ENCODE data around the gene NAALADL2. TPM values are rescaled to one million over a fixed set of nuclear protein-coding genes. Genes with fewer than 3 reads are reported as not detected.

NAALADL2 gene
- total RNA-seq, 1 donor from 2014 or later, result 12.5 TPM

- H3K27me3 ChIP-seq, result no peaks in the 10 kb centered on the region
- H3K36me3 ChIP-seq, result no peaks in the 10 kb centered on the region
- H3K4me3 ChIP-seq, result no peak overlapping the region
- H3K9me3 ChIP-seq, result no peaks in the 10 kb centered on the region
- H3K27ac ChIP-seq, result no peak overlapping the region
- DNase-seq (ENCODE audit: extremely low spot score in 2 of 2), result no peak
- no peaks in the 10 kb centered on the region for H3K4me1 ChIP-seq
- intact Hi-C loops (cut with DNase I), result no loop called here
- TF ChIP-seq, protein P1, sequence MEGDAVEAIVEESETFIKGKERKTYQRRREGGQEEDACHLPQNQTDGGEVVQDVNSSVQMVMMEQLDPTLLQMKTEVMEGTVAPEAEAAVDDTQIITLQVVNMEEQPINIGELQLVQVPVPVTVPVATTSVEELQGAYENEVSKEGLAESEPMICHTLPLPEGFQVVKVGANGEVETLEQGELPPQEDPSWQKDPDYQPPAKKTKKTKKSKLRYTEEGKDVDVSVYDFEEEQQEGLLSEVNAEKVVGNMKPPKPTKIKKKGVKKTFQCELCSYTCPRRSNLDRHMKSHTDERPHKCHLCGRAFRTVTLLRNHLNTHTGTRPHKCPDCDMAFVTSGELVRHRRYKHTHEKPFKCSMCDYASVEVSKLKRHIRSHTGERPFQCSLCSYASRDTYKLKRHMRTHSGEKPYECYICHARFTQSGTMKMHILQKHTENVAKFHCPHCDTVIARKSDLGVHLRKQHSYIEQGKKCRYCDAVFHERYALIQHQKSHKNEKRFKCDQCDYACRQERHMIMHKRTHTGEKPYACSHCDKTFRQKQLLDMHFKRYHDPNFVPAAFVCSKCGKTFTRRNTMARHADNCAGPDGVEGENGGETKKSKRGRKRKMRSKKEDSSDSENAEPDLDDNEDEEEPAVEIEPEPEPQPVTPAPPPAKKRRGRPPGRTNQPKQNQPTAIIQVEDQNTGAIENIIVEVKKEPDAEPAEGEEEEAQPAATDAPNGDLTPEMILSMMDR (IDR thresholded peaks at IDR 0.05), result no peak
- no peak for TF ChIP-seq POLR2A (IDR thresholded peaks at IDR 0.05)
- TF ChIP-seq POLR2AphosphoS5 (IDR thresholded peaks at IDR 0.05; ENCODE audit: insufficient read depth in 1 of 2, low read depth in 1 of 2), result no peak
These were observed 86.1 kb downstream of the NAALADL2 start for GRCh38 chr3:174945276-174945675.

- TF ChIP-seq, protein P1 (IDR thresholded peaks at IDR 0.05), result no peak
- TF ChIP-seq POLR2AphosphoS5 (IDR thresholded peaks at IDR 0.05; ENCODE audit: insufficient read depth in 1 of 2, low read depth in 1 of 2) (no peak), POLR2A (IDR thresholded peaks at IDR 0.05) (no peak)
- Histone ChIP-seq H3K27ac (no peak overlapping the region), H3K4me3 (no peak overlapping the region), H3K9me3 (no peaks in the 10 kb centered on the region), H3K4me1 (no peaks in the 10 kb centered on the region), H3K27me3 (no peaks in the 10 kb centered on the region), H3K36me3 (no peaks in the 10 kb centered on the region)
- intact Hi-C loops (cut with DNase I), result no loop called here
- DNase-seq (ENCODE audit: extremely low spot score in 2 of 2), result no peak
These were observed 86.8 kb downstream of the NAALADL2 start for GRCh38 chr3:174945951-174946350.

- Histone ChIP-seq H3K36me3 (no peaks in the 10 kb centered on the region), H3K27me3 (no peaks in the 10 kb centered on the region), H3K4me3 (no peak overlapping the region), H3K4me1 (no peaks in the 10 kb centered on the region), H3K27ac (no peak overlapping the region), H3K9me3 (no peaks in the 10 kb centered on the region)
- intact Hi-C loops (cut with DNase I), result no loop called here
- TF ChIP-seq, protein P1 (IDR thresholded peaks at IDR 0.05), result no peak
- no peak for TF ChIP-seq POLR2AphosphoS5 (IDR thresholded peaks at IDR 0.05; ENCODE audit: insufficient read depth in 1 of 2, low read depth in 1 of 2)
- no peak for TF ChIP-seq POLR2A (IDR thresholded peaks at IDR 0.05)
- DNase-seq (ENCODE audit: extremely low spot score in 2 of 2), result no peak
These were observed 90.4 kb downstream of the NAALADL2 start for GRCh38 chr3:174949523-174949922.

GRCh38 chr3:174951034-174951433 lies 91.9 kb downstream of the NAALADL2 start:
- H3K4me3 ChIP-seq, result no peak overlapping the region
- H3K27me3 ChIP-seq, result no peaks in the 10 kb centered on the region
- H3K36me3 ChIP-seq, result no peaks in the 10 kb centered on the region
- H3K9me3 ChIP-seq, result no peaks in the 10 kb centered on the region
- no peak overlapping the region for H3K27ac ChIP-seq
- DNase-seq (ENCODE audit: extremely low spot score in 2 of 2), result no peak
- intact Hi-C loops (cut with DNase I), result no loop called here
- no peaks in the 10 kb centered on the region for H3K4me1 ChIP-seq
- TF ChIP-seq, protein P1 (IDR thresholded peaks at IDR 0.05), result no peak
- TF ChIP-seq POLR2AphosphoS5 (IDR thresholded peaks at IDR 0.05; ENCODE audit: insufficient read depth in 1 of 2, low read depth in 1 of 2) (no peak), POLR2A (IDR thresholded peaks at IDR 0.05) (no peak)

DNA sequence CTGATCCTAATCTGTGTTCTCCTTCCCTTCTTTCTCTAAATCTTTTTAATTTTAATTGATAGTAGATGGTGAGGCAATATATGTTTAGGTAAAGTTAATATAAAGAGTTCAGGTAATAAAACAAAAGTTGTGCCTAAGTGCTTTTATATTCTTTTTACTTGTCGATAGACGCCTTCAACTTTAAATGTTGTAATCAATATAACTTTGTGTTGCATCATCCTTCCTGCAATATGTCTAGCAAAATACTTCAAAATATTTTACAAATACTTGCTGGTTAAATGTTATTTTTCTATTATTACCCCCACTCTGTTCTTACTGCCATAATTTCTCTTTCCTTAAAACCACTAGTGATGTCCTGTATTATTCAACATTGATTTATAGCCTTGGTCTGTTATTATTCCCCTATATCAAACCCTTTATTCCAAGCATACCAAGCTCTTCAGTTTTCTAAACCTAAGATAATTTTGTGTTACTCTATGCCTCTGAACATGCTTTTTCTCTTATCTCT lies 92.4 kb downstream of the NAALADL2 start:
- TF ChIP-seq POLR2AphosphoS5 (IDR thresholded peaks at IDR 0.05; ENCODE audit: insufficient read depth in 1 of 2, low read depth in 1 of 2) (no peak), POLR2A (IDR thresholded peaks at IDR 0.05) (no peak)
- TF ChIP-seq, protein P1 (IDR thresholded peaks at IDR 0.05), result no peak
- no peaks in the 10 kb centered on the region for H3K4me1 ChIP-seq
- intact Hi-C loops (cut with DNase I), result no loop called here
- H3K27ac ChIP-seq, result no peak overlapping the region
- no peaks in the 10 kb centered on the region for H3K27me3 ChIP-seq
- no peak for DNase-seq (ENCODE audit: extremely low spot score in 2 of 2)
- no peak overlapping the region for H3K4me3 ChIP-seq
- no peaks in the 10 kb centered on the region for H3K36me3 ChIP-seq
- H3K9me3 ChIP-seq, result no peaks in the 10 kb centered on the region

Data from vagina (tissue), 2 donors.